Transverse colon (tissue), 4 donors: ENCODE results near the gene C1QA. TPM values are rescaled to one million over a fixed set of nuclear protein-coding genes. Genes with fewer than 3 reads are reported as not detected.

ENCODE experiments used
- DNase-seq: peaks from one replicate; pipeline ENCODE4 v3.0.0-alpha.2; 2019
- H3K27ac ChIP-seq, 4 donors: fragments of 200-600 bp; sonication (generic); 2 replicates each; pipeline ENCODE4 v1.5.1; 2016 to 2018; ENCODE audit warnings: inconsistent platforms in 4 of 4
- H3K27me3 ChIP-seq: fragments of 200-600 bp; sonication (generic); 2 replicates; pipeline ENCODE4 v1.5.1; 2017; ENCODE audit warnings: inconsistent platforms
- H3K36me3 ChIP-seq, 4 donors: fragments of 200-600 bp; sonication (generic); 2 replicates each; pipeline ENCODE4 v1.5.1; 2017 to 2019; ENCODE audit warnings: inconsistent platforms in 4 of 4
- H3K4me1 ChIP-seq, 4 donors: fragments of 200-600 bp; sonication (generic); 2 replicates each; pipeline ENCODE4 v1.5.1; 2017 to 2020; ENCODE audit warnings: inconsistent platforms in 4 of 4
- H3K4me3 ChIP-seq, 4 donors: fragments of 200-600 bp; sonication (generic); 1 replicate in 1 of 4; 2 replicates in 3 of 4; pipeline versions ENCODE4 v1.5.1 to v1.6.1; 2017 to 2019; ENCODE audit warnings: inconsistent platforms in 4 of 4
- H3K9me3 ChIP-seq, 2 donors: fragments of 200-600 bp; sonication (generic); 2 replicates each; pipeline ENCODE4 v1.5.1; 2017 to 2019; ENCODE audit warnings: inconsistent platforms in 2 of 2
- CTCF ChIP-seq, 5 experiments: fragments of 200-600 bp in 3 of 5; fragments of 450-650 bp in 2 of 5; sonication (generic) in 3 of 5; IDR thresholded peaks; 1 replicate in 2 of 5; 2 replicates in 3 of 5; pipeline ENCODE4 v1.5.1; 2016 to 2017; ENCODE audit warnings: antibody characterized with exemption in 5 of 5, inconsistent platforms in 3 of 5, mild to moderate bottlenecking in 2 of 5, moderate library complexity in 1 of 5
- EP300 ChIP-seq: sonication (generic); formaldehyde crosslinking; IDR thresholded peaks from one replicate; pipeline ENCODE4 v1.6.1; 2017; ENCODE audit warnings: antibody characterized with exemption, low read depth
- POLR2A ChIP-seq: fragments of 450-650 bp; IDR thresholded peaks from one replicate; pipeline ENCODE4 v1.6.1; 2016; ENCODE audit warnings: antibody characterized with exemption, mild to moderate bottlenecking, moderate library complexity
- POLR2AphosphoS5 ChIP-seq, 3 donors: sonication (generic); formaldehyde crosslinking; IDR thresholded peaks; one replicate each; pipeline ENCODE4 v1.6.1; 2016; ENCODE audit warnings: antibody characterized with exemption in 3 of 3
- WGBS, 2 donors: methylation state at CpG; one replicate each; pipeline ENCODE4 v1.1.5; 2018; ENCODE audit warnings: low coverage in 1 of 2; 5-methylcytosine and 5-hydroxymethylcytosine counted together
- in situ Hi-C, 4 donors: fragments of 200-750 bp; cut with MboI; loops; one replicate each; pipeline versions ENCODE4 v1.15.0 to v1.15.1; 2017; ENCODE audit warnings: low sequenced_read_pairs in 3 of 4, low pct_ligation_motif_present in 1 of 4, low pct_unique_long_range_greater_than_20kb in 1 of 4
- intact Hi-C: fragments of 100-400 bp; cut with DNase I; formaldehyde crosslinking; loops from one replicate; pipeline ENCODE4 v1.15.1; 2023; ENCODE audit warnings: low total_unique reads
- total RNA-seq, 4 donors: library from RNA; depleted of rRNA; stranded (reverse); fragments of >200 nt; gene quantifications; one replicate each; pipeline ENCODE4 v1.1.0, GENCODE V29; 2016

The C1QA gene
- total RNA-seq, 4 donors from 2014 or later: 28.5 to 181 (median 63.0) TPM

- H3K4me3 ChIP-seq: no peak overlapping the region
- intact Hi-C loops (no loop called here), in situ Hi-C loops (loop anchor here in 2 of 4 donors (25.0 kb wide), 1 partner anchor 206 kb away; no protein-coding TSS in a partner anchor)
- H3K4me1 ChIP-seq: peaks cover 0 to 16% (median 6%) of the 10 kb centered on the region in 4 donors
- H3K9me3 ChIP-seq: no peaks in the 10 kb centered on the region
- H3K27ac ChIP-seq: no peak overlapping the region
- peaks cover 11% of the 10 kb centered on the region for H3K27me3 ChIP-seq
- no peak for DNase-seq
- TF ChIP-seq POLR2AphosphoS5 (IDR thresholded peaks at IDR 0.05) (no peak), CTCF (IDR thresholded peaks at IDR 0.05) (no peak), POLR2A (no peak), EP300 (no peak)
- no peaks in the 10 kb centered on the region for H3K36me3 ChIP-seq
- 67 to 79% methylated on average over 5 to 15 of the region's 15 CpGs for WGBS, 2 donors
These were observed 45.3 kb downstream of the C1QA start for GRCh38 chr1:22681556-22682276.

GRCh38 chr1:22683547-22683946 lies 47.1 kb downstream of the C1QA start:
- no peak for DNase-seq
- H3K4me3 ChIP-seq: no peak overlapping the region
- peaks cover 6% of the 10 kb centered on the region for H3K27me3 ChIP-seq
- H3K9me3 ChIP-seq: no peaks in the 10 kb centered on the region
- H3K4me1 ChIP-seq: peaks cover 0 to 8% (median 0%) of the 10 kb centered on the region in 4 donors
- intact Hi-C loops: no loop called here
- TF ChIP-seq POLR2AphosphoS5 (IDR thresholded peaks at IDR 0.05) (no peak), EP300 (no peak), POLR2A (no peak), CTCF (IDR thresholded peaks at IDR 0.05) (no peak)
- no peak overlapping the region for H3K27ac ChIP-seq
- H3K36me3 ChIP-seq: no peaks in the 10 kb centered on the region
- in situ Hi-C loops: loop anchor here in 2 of 4 donors (25.0 kb wide), 1 partner anchor 204 kb away; no protein-coding TSS in a partner anchor
- 75 to 83% methylated on average over 1 of the region's 1 CpG for WGBS, 2 donors

- in situ Hi-C loops: loop anchor here in 2 of 4 donors (25.0 kb wide), 1 partner anchor 202 kb away; no protein-coding TSS in a partner anchor
These were observed 49.2 kb downstream of the C1QA start for GRCh38 chr1:22685591-22686059.

GRCh38 chr1:22687191-22687590 lies 50.8 kb downstream of the C1QA start:
- in situ Hi-C loops (loop anchor here in 2 of 4 donors (25.0 kb wide), 1 partner anchor 200 kb away; no protein-coding TSS in a partner anchor), intact Hi-C loops (no loop called here)
- WGBS, 2 donors: 64 to 100% methylated on average over 1 to 2 of the region's 2 CpGs
- peaks cover 6% of the 10 kb centered on the region for H3K27me3 ChIP-seq
- H3K36me3 ChIP-seq: no peaks in the 10 kb centered on the region
- no peak overlapping the region for H3K4me3 ChIP-seq
- no peak for DNase-seq
- H3K9me3 ChIP-seq: no peaks in the 10 kb centered on the region
- no peak for TF ChIP-seq POLR2AphosphoS5 (IDR thresholded peaks at IDR 0.05)
- no peak for TF ChIP-seq EP300
- TF ChIP-seq POLR2A: no peak
- TF ChIP-seq CTCF (IDR thresholded peaks at IDR 0.05): no peak
- H3K4me1 ChIP-seq: no peaks in the 10 kb centered on the region
- no peak overlapping the region for H3K27ac ChIP-seq

More at GRCh38 chr1:22685591-22686059, 49.2 kb downstream of the C1QA start:
- Histone ChIP-seq H3K9me3 (no peaks in the 10 kb centered on the region), H3K36me3 (no peaks in the 10 kb centered on the region), H3K4me1 (peaks cover 0 to under 1% (median 0%) of the 10 kb centered on the region in 4 donors), H3K4me3 (no peak overlapping the region), H3K27me3 (peaks cover 6% of the 10 kb centered on the region), H3K27ac (no peak overlapping the region)
- TF ChIP-seq POLR2AphosphoS5 (IDR thresholded peaks at IDR 0.05) (no peak), EP300 (no peak)
- intact Hi-C loops: no loop called here
- no peak for DNase-seq
- 63 to 67% methylated on average over 5 to 10 of the region's 10 CpGs for WGBS, 2 donors
